Measurements from ENCODE around the gene CLN6. TPM values are rescaled to one million over a fixed set of nuclear protein-coding genes. Genes with fewer than 3 reads are reported as not detected.

Gene CLN6
- total RNA-seq, 1 donor from 2014 or later: 73.3 TPM

GRCh38 chr15:68268405-68268804 is 38.9 kb upstream of the CLN6 start:
- no peak overlapping the region for H3K4me3 Mint-ChIP-seq
- H3K4me1 Mint-ChIP-seq: peaks cover 10% of the 10 kb centered on the region
- no peak overlapping the region for H3K27ac Mint-ChIP-seq (ENCODE audit: unreplicated experiment)
- H3K9me3 Mint-ChIP-seq: no peaks in the 10 kb centered on the region
- peaks cover 25% of the 10 kb centered on the region for H3K27me3 Mint-ChIP-seq (ENCODE audit: low read depth)
- no peak for DNase-seq (ENCODE audit: low read depth, low spot score)
- TF ChIP-seq, protein P1, sequence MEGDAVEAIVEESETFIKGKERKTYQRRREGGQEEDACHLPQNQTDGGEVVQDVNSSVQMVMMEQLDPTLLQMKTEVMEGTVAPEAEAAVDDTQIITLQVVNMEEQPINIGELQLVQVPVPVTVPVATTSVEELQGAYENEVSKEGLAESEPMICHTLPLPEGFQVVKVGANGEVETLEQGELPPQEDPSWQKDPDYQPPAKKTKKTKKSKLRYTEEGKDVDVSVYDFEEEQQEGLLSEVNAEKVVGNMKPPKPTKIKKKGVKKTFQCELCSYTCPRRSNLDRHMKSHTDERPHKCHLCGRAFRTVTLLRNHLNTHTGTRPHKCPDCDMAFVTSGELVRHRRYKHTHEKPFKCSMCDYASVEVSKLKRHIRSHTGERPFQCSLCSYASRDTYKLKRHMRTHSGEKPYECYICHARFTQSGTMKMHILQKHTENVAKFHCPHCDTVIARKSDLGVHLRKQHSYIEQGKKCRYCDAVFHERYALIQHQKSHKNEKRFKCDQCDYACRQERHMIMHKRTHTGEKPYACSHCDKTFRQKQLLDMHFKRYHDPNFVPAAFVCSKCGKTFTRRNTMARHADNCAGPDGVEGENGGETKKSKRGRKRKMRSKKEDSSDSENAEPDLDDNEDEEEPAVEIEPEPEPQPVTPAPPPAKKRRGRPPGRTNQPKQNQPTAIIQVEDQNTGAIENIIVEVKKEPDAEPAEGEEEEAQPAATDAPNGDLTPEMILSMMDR (conservative IDR thresholded peaks at IDR 0.05): no peak
- H3K36me3 Mint-ChIP-seq (ENCODE audit: low read depth): no peaks in the 10 kb centered on the region

GRCh38 chr15:68265674-68266073 is 36.1 kb upstream of the CLN6 start:
- Mint-ChIP-seq H3K4me3 (no peak overlapping the region), H3K27me3 (ENCODE audit: low read depth) (peaks cover 28% of the 10 kb centered on the region), H3K36me3 (ENCODE audit: low read depth) (no peaks in the 10 kb centered on the region), H3K27ac (ENCODE audit: unreplicated experiment) (no peak overlapping the region), H3K4me1 (no peaks in the 10 kb centered on the region), H3K9me3 (no peaks in the 10 kb centered on the region)
- TF ChIP-seq, protein P1 (conservative IDR thresholded peaks at IDR 0.05): no peak
- no peak for DNase-seq (ENCODE audit: low read depth, low spot score)

DNA sequence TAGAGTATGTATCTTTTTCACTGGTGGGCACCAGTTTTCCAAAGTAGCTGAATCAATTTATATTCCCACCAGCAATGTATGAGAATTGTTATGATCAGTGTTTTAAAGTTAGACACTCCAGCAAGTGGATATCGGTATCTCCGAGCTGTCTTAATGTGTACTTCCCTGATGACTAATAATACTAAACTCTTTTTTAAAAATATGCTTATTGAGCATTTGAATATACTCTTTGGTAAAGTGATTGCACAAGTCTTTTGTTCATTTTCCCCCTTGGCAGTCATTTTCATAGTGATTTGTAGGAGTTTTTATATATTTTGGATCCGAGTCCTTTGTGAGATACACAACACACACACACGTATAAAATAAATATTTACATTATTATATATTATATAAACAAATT is 35.6 kb upstream of the CLN6 start:
- peaks cover 28% of the 10 kb centered on the region for H3K27me3 Mint-ChIP-seq (ENCODE audit: low read depth)
- TF ChIP-seq, protein P1 (conservative IDR thresholded peaks at IDR 0.05): no peak
- DNase-seq (ENCODE audit: low read depth, low spot score): no peak
- no peak overlapping the region for H3K4me3 Mint-ChIP-seq
- H3K27ac Mint-ChIP-seq (ENCODE audit: unreplicated experiment): no peak overlapping the region
- H3K9me3 Mint-ChIP-seq: no peaks in the 10 kb centered on the region
- H3K4me1 Mint-ChIP-seq: no peaks in the 10 kb centered on the region
- no peaks in the 10 kb centered on the region for H3K36me3 Mint-ChIP-seq (ENCODE audit: low read depth)

DNA sequence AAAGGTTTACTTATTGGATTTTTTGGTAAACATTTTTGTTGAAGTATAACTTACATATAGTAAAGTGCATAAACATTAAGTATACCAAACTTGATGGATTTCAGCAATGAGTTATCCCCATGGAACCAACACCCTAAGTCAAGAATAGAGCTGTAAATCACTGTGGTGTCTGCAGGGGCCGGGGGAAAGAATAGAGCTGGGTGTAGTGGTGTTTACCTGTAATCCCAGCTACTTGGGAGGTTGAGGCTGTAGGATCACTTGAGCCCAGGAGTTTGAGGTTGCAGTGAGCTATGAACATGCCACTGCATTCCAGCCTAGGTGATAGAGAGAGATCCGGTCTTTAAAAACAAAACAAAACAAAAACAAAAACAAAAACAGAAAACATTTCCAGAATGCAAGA is 34.8 kb upstream of the CLN6 start:
- no peak overlapping the region for H3K4me3 Mint-ChIP-seq
- no peak overlapping the region for H3K27ac Mint-ChIP-seq (ENCODE audit: unreplicated experiment)
- TF ChIP-seq, protein P1 (conservative IDR thresholded peaks at IDR 0.05): no peak

GRCh38 chr15:68262514-68263356 is 33.2 kb upstream of the CLN6 start:
- H3K4me1 Mint-ChIP-seq: no peaks in the 10 kb centered on the region
- no peak overlapping the region for H3K27ac Mint-ChIP-seq (ENCODE audit: unreplicated experiment)
- H3K4me3 Mint-ChIP-seq: no peak overlapping the region
- no peaks in the 10 kb centered on the region for H3K9me3 Mint-ChIP-seq
- TF ChIP-seq, protein P1 (conservative IDR thresholded peaks at IDR 0.05): no peak
- peaks cover 26% of the 10 kb centered on the region for H3K27me3 Mint-ChIP-seq (ENCODE audit: low read depth)
- H3K36me3 Mint-ChIP-seq (ENCODE audit: low read depth): no peaks in the 10 kb centered on the region
- no peak for DNase-seq (ENCODE audit: low read depth, low spot score)

More for the DNA sequence above, 34.8 kb upstream of the CLN6 start:
- no peak for DNase-seq (ENCODE audit: low read depth, low spot score)
- Mint-ChIP-seq H3K4me1 (no peaks in the 10 kb centered on the region), H3K9me3 (no peaks in the 10 kb centered on the region), H3K36me3 (ENCODE audit: low read depth) (no peaks in the 10 kb centered on the region), H3K27me3 (ENCODE audit: low read depth) (peaks cover 28% of the 10 kb centered on the region)
